GM23248 (cell line): ENCODE measurements around the gene RBFOX1. TPM values are rescaled to one million over a fixed set of nuclear protein-coding genes. Genes with fewer than 3 reads are reported as not detected.

ENCODE experiments used
- DNase-seq: peaks from one replicate; pipeline ENCODE4 v3.0.0-alpha.2; 2015
- H2AFZ ChIP-seq: fragments of 200-600 bp; sonication (generic); 2 replicates; pipeline ENCODE4 v1.6.1; 2016; ENCODE audit warnings: antibody characterized with exemption
- H3F3A ChIP-seq: fragments of 200-600 bp; sonication (generic); 2 replicates; pipeline ENCODE4 v1.6.1; 2016; ENCODE audit warnings: mild to moderate bottlenecking, antibody characterized with exemption, mixed run types; ENCODE audit not compliant: insufficient read depth
- H3K27ac ChIP-seq: fragments of 200-600 bp; sonication (generic); 2 replicates; pipeline ENCODE4 v1.5.1; 2016; ENCODE audit warnings: mild to moderate bottlenecking
- H3K27me3 ChIP-seq: fragments of 200-600 bp; sonication (generic); replicated peaks from 2 replicates; pipeline ENCODE4 v1.6.1; 2016; ENCODE audit warnings: mild to moderate bottlenecking; ENCODE audit not compliant: insufficient read depth
- H3K36me3 ChIP-seq: fragments of 200-600 bp; sonication (generic); 2 replicates; pipeline ENCODE4 v1.6.1; 2016; ENCODE audit warnings: low read depth, mild to moderate bottlenecking
- H3K4me1 ChIP-seq: fragments of 200-600 bp; sonication (generic); 2 replicates; pipeline ENCODE4 v1.6.1; 2016; ENCODE audit warnings: mild to moderate bottlenecking; ENCODE audit not compliant: insufficient read depth
- H3K4me2 ChIP-seq: fragments of 200-600 bp; sonication (generic); one replicate; pipeline ENCODE4 v1.6.1; 2016; ENCODE audit warnings: mild to moderate bottlenecking; ENCODE audit not compliant: unreplicated experiment
- H3K4me3 ChIP-seq: fragments of 200-600 bp; sonication (generic); 2 replicates; pipeline ENCODE4 v1.5.1; 2016; ENCODE audit warnings: mild to moderate bottlenecking
- H3K79me2 ChIP-seq: fragments of 200-600 bp; sonication (generic); 2 replicates; pipeline ENCODE4 v1.6.1; 2016; ENCODE audit warnings: mild to moderate bottlenecking; ENCODE audit not compliant: insufficient read depth
- H3K9ac ChIP-seq: fragments of 200-600 bp; sonication (generic); 2 replicates; pipeline ENCODE4 v1.6.1; 2016; ENCODE audit warnings: mild to moderate bottlenecking
- H3K9me2 ChIP-seq: fragments of 200-600 bp; sonication (generic); 2 replicates; pipeline ENCODE4 v1.6.1; 2016; ENCODE audit warnings: mixed run types, mild to moderate bottlenecking, moderate library complexity; ENCODE audit not compliant: insufficient read depth
- H3K9me3 ChIP-seq: fragments of 200-600 bp; sonication (generic); one replicate; pipeline ENCODE4 v1.6.1; 2017; ENCODE audit warnings: low read depth
- H4K20me1 ChIP-seq: fragments of 200-600 bp; sonication (generic); 2 replicates; pipeline ENCODE4 v1.6.0; 2016; ENCODE audit not compliant: insufficient read depth
- EZH2 ChIP-seq: fragments of 200-600 bp; sonication (generic); IDR thresholded peaks from 2 replicates; pipeline ENCODE4 v1.6.1; 2018; ENCODE audit warnings: antibody characterized with exemption, mild to moderate bottlenecking; ENCODE audit not compliant: insufficient read depth, poor library complexity, severe bottlenecking
- EZH2phosphoT487 ChIP-seq: fragments of 200-600 bp; sonication (generic); IDR thresholded peaks from 2 replicates; pipeline ENCODE4 v1.6.1; 2018; ENCODE audit warnings: antibody characterized with exemption, moderate library complexity, mild to moderate bottlenecking, low read depth; ENCODE audit not compliant: insufficient read depth
- WGBS, 2 experiments: methylation state at CpG; one replicate each; pipeline ENCODE4 v1.1.6; 2015 to 2017; ENCODE audit warnings: low lambda C conversion rate in 2 of 2, low coverage in 1 of 2; ENCODE audit errors: missing lambda C conversion rate in 2 of 2; 5-methylcytosine and 5-hydroxymethylcytosine counted together
- in situ Hi-C: fragments of 300-500 bp; cut with MboI; formaldehyde crosslinking; loops from 2 replicates; pipeline ENCODE4 v1.15.0; 2020
- polyA plus RNA-seq: library from polyadenylated mRNA; unstranded; fragments of >200 nt; fragmentation: Nextera tagmentation; extraction: Ambion mirVana; gene quantifications from 2 replicates; pipeline ENCODE4 v1.2.1, GENCODE V29; 2016
- total RNA-seq: library from RNA; depleted of rRNA; stranded (reverse); fragments of >200 nt; shearing (Covaris generic); gene quantifications from 2 replicates; pipeline ENCODE4 v1.2.3, GENCODE V29; 2014

RBFOX1 gene
- total and polyA plus RNA-seq, 2 experiments from 2014 or later, result not detected

DNA sequence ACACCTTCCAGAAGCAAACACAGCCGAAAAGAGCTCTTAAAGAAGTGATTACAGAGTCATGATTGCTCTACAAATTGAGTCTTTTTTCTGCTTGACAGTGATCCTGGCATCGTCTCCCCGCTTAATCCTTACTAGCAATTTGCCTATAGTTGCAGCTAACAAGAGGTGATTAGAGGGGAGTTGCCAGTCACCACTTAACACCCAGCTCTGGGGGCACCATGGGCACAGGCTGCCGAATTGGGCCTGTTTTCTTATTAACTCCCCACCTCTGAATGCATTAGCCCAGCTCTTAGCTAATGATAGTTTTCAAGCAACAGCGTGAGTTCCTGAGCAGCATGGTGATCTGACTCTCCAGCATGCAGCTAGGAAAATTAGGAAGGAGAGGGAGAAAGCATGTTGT, 93.5 kb downstream of the RBFOX1 start:
- no peaks in the 10 kb centered on the region for H3K9me2 ChIP-seq
- H3K4me2 ChIP-seq, result no peak overlapping the region
- H4K20me1 ChIP-seq, result no peaks in the 10 kb centered on the region
- H3K27ac ChIP-seq, result no peak overlapping the region
- no peaks in the 10 kb centered on the region for H3K79me2 ChIP-seq
- H3K4me1 ChIP-seq, result no peaks in the 10 kb centered on the region
- no peak overlapping the region for H3K9ac ChIP-seq
- H2AFZ ChIP-seq, result no peak overlapping the region
- H3F3A ChIP-seq, result no peaks in the 10 kb centered on the region
- H3K27me3 ChIP-seq, result no peaks in the 10 kb centered on the region
- no peak overlapping the region for H3K4me3 ChIP-seq
- no peak for DNase-seq
- TF ChIP-seq EZH2 (no peak), EZH2phosphoT487 (no peak)
- H3K9me3 ChIP-seq, result no peaks in the 10 kb centered on the region
- in situ Hi-C loops, result no loop called here
- H3K36me3 ChIP-seq, result no peaks in the 10 kb centered on the region
- WGBS, 2 experiments, result 27 to 38% methylated on average over 5 of the region's 5 CpGs

DNA sequence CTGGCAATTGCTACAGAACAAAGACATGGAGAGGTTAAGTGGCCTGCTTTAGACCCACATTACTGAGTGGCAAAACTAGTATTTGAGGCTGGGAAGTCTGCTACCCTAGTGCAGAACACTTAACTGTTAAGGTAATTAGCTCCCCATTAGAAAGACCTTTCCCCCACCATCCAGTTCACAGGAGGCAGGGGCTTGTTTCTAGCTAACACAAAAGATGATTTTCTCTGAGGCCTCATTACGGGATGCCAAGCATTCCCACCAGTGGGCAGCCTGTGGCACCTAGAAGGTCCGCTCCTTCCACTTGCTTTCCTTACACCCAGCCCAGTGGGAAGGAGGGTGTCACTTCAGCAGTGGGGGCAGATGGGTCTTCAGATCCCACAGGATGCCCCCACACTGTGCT, 99.1 kb downstream of the RBFOX1 start:
- Histone ChIP-seq H3K27me3 (no peaks in the 10 kb centered on the region), H3K9me2 (no peaks in the 10 kb centered on the region), H3K36me3 (no peaks in the 10 kb centered on the region), H2AFZ (no peak overlapping the region), H4K20me1 (no peaks in the 10 kb centered on the region), H3K9me3 (no peaks in the 10 kb centered on the region), H3K4me3 (no peak overlapping the region), H3K9ac (no peak overlapping the region), H3K79me2 (no peaks in the 10 kb centered on the region), H3K4me1 (no peaks in the 10 kb centered on the region), H3F3A (no peaks in the 10 kb centered on the region), H3K27ac (no peak overlapping the region), H3K4me2 (no peak overlapping the region)
- 13 to 15% methylated on average over 2 of the region's 2 CpGs for WGBS, 2 experiments
- TF ChIP-seq EZH2 (no peak), EZH2phosphoT487 (no peak)
- in situ Hi-C loops, result no loop called here
- no peak for DNase-seq

DNA sequence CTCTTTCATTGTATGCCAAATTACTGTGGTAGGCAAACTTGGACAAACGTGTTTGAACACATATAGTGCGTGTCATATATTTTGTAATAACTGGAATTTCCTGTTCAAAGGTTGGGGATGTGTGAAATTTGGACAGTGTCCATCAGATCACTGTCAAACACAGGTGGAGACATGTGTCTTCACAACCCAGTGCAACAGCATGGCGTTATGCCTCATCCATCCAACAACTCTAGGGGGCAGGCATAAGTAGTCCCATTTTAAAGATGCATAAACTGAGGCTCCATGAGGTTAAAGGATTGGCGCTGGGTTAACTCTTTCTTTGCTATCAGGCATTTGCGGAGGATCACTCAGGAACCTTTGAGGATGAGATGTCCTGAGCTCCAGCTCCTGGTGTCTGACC, 103.7 kb downstream of the RBFOX1 start:
- WGBS, 2 experiments, result 32 to 34% methylated on average over 5 of the region's 5 CpGs
- Histone ChIP-seq H3K4me1 (no peaks in the 10 kb centered on the region), H2AFZ (no peak overlapping the region), H4K20me1 (no peaks in the 10 kb centered on the region), H3K9ac (no peak overlapping the region), H3K9me2 (no peaks in the 10 kb centered on the region), H3K79me2 (no peaks in the 10 kb centered on the region), H3K27me3 (no peaks in the 10 kb centered on the region), H3K4me2 (no peak overlapping the region), H3K4me3 (no peak overlapping the region), H3K36me3 (no peaks in the 10 kb centered on the region), H3K9me3 (no peaks in the 10 kb centered on the region), H3F3A (no peaks in the 10 kb centered on the region), H3K27ac (no peak overlapping the region)
- in situ Hi-C loops, result no loop called here
- TF ChIP-seq EZH2, result no peak
- no peak for TF ChIP-seq EZH2phosphoT487
- DNase-seq, result no peak

DNA sequence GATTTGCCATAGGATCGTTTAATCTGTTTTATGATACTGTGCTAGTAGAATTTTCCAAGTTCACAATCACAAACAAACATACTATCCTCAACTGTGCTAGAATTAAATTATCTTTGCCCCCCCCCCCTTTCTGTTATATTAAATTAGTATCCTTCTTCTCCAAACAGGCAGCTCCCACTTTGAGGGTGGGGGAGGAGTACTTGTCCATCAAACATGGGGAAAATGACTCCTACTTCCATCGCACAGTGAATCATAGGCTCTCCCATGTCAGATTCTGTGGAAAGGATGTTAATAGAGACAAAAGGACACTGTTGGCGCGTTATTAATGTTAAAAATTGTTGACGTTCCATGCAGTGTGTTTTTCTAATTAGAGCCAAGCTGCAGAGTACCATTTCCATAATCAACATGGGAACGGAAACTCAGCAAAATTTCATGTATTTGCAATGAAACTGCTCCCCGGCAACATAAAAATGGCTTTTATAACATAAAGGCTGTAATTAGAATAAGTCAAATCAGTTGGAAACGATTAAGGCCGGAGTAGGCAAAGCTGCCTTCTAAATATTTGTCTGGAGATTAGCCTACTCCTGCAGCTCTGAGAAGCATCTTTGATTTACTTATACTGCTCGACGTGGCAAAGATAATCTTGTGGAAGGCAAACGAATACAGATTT, 104.6 kb downstream of the RBFOX1 start:
- Histone ChIP-seq H3F3A (no peaks in the 10 kb centered on the region), H3K27me3 (no peaks in the 10 kb centered on the region), H3K9me3 (no peaks in the 10 kb centered on the region), H3K27ac (no peak overlapping the region), H3K4me2 (no peak overlapping the region), H3K4me3 (no peak overlapping the region), H3K4me1 (no peaks in the 10 kb centered on the region), H3K9ac (no peak overlapping the region), H3K36me3 (no peaks in the 10 kb centered on the region), H3K9me2 (no peaks in the 10 kb centered on the region), H3K79me2 (no peaks in the 10 kb centered on the region), H2AFZ (no peak overlapping the region), H4K20me1 (no peaks in the 10 kb centered on the region)
- WGBS, 2 experiments, result 14 to 17% methylated on average over 12 of the region's 12 CpGs
- DNase-seq, result no peak
- in situ Hi-C loops, result no loop called here
- no peak for TF ChIP-seq EZH2phosphoT487
- no peak for TF ChIP-seq EZH2
